HAP-1 (cell line): ENCODE results near the gene HNRNPF.
A peak's percentile ranks its signal among the peaks of the same experiment; 100 is the strongest.
"Not testable (repeated sequence)": the region's sequence is repeated elsewhere in the genome, so short reads cannot be mapped to it uniquely, and the experiment has no call there.

Experiments used
- DNase-seq, 2 experiments: peaks; one replicate each; pipeline ENCODE4 v3.0.0-alpha.2; 2016 to 2020; ENCODE audit warnings: low spot score in 2 of 2
- H3K27me3 ChIP-seq: fragments of 250-450 bp; sonication (Bioruptor Pico); 2 replicates; pipeline ENCODE4 v1.5.1; 2020; ENCODE audit warnings: low read depth, mild to moderate bottlenecking, moderate library complexity
- H3K36me3 ChIP-seq: fragments of 250-450 bp; sonication (Bioruptor Pico); replicated peaks from 2 replicates; pipeline ENCODE4 v1.5.1; 2020; ENCODE audit warnings: mild to moderate bottlenecking
- H3K4me1 ChIP-seq: fragments of 250-450 bp; sonication (Bioruptor Pico); 2 replicates; pipeline ENCODE4 v1.5.1; 2020; ENCODE audit warnings: mild to moderate bottlenecking
- H3K4me3 ChIP-seq: fragments of 250-450 bp; sonication (Bioruptor Pico); 2 replicates; pipeline ENCODE4 v1.5.1; 2020; ENCODE audit warnings: mild to moderate bottlenecking, moderate library complexity
- H3K9me3 ChIP-seq: fragments of 250-450 bp; sonication (Bioruptor Pico); 2 replicates; pipeline ENCODE4 v1.5.1; 2020; ENCODE audit warnings: mild to moderate bottlenecking, moderate library complexity
- in situ Hi-C: fragments of 300-500 bp; cut with MboI; formaldehyde crosslinking; loops from 3 replicates; pipeline ENCODE4 v1.14.3; 2020; ENCODE audit warnings: low sequenced_read_pairs, inconsistent platforms, mixed read lengths

HNRNPF gene

DNA sequence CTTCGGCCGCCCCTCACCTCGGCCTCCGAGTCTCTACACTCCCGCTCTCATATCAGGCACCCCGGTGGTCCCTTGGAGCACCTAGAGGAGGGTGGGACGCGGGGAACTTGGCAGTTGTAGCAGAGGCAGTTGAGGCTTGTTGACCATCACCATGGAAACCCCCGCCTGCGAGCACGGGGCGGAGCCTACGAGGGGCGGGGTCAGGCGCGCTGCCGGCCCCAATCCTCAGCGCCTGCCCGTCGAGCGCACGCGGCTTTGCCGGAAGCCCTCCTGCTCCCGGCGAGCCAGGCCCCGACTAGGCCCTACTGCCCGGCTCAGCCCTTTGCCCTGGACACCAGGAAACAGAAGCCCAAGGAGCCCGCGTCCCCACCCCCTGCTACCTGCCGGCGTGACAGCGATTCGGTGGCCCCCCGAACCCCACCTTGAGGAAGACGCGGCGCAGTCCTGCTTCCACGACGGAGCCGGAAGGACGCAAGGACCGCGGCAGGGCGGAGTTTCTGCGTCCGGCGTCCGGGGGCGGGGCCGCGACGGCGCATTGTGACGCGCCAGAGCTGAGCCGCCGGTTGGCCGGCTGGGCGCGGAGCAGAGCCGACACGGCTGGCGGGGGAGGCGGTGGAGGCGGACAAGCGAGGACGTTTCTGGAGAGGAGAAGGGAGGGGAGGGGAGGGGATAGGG, at the start of gene HNRNPF:
Gene HNRNPF, minus strand, starts transcription at position 477 of the 675 bp plus-strand sequence. CDS start 21,302 bp downstream, outside the sequence.
- DNase-seq = peak; percentile 91 to 95
- peaks cover 19% of the 10 kb centered on the region for H3K4me1 ChIP-seq
- peak within 1 kb of the TSS; percentile 77 for H3K4me3 ChIP-seq
- H3K36me3 ChIP-seq = peaks cover 10% of the 10 kb centered on the region
- no peaks in the 10 kb centered on the region for H3K9me3 ChIP-seq
- H3K27me3 ChIP-seq = no peaks in the 10 kb centered on the region
- in situ Hi-C loops = no loop called here

- Histone ChIP-seq H3K36me3 (no peaks in the 10 kb centered on the region), H3K4me3 (no peak overlapping the region), H3K4me1 (peaks cover 8% of the 10 kb centered on the region), H3K27me3 (no peaks in the 10 kb centered on the region), H3K9me3 (no peaks in the 10 kb centered on the region)
- no peak for DNase-seq
- in situ Hi-C loops = no loop called here
Observed at GRCh38 chr10:43458227-43458626, 49.2 kb upstream of the HNRNPF start.

- DNase-seq, H3K4me3 ChIP-seq, H3K27me3 ChIP-seq, in situ Hi-C loops, H3K4me1 ChIP-seq, H3K9me3 ChIP-seq, H3K36me3 ChIP-seq: not testable (repeated sequence)
Observed at GRCh38 chr10:43456561-43456960, 47.6 kb upstream of the HNRNPF start.

DNA sequence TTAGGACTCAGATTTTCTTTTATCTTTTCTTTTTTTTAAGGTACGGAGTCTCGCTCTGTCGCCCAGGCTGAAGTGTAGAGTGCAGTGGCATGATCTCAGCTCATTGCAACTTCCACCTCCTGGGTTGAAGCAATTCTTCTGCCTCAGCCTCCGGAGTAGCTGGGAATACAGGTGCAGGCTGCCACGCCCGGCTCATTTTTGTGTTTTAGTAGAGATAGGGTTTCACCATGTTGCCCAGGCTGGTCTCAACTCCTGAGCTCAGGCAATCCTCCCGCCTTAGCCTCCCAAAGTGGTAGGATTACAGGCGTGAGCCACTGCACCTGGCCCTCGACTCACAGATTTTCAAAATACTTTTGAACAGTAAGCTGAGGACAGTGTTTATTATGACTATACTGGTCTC, 45.0 kb upstream of the HNRNPF start:
- DNase-seq, H3K27me3 ChIP-seq, H3K4me3 ChIP-seq, H3K4me1 ChIP-seq, H3K9me3 ChIP-seq, H3K36me3 ChIP-seq, in situ Hi-C loops: not testable (repeated sequence)

DNA sequence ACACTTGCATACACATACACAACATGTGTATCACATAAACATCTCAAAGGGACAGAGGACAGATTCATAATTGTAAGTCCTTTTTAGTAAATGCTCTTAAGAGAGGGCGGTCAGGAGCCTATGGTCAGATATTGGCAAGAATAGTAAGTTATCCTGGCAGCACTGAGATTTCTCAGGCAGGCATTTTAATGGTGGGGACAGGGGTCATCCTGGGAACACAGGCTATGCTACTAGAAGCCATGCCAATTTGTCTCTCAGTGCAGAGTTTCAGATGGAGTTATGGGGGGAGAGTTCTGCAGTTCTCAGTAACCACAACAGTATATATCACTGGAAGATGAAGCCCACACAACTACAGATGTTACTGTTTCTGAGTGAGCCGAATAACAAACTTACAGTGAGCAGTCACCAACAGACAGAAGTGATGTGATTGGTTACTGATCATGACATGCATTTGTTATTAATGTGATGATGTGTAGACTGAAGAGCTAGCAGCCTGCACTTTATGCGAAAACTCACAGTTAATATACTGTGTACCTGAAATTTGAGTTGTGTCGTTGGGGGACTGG, 44.4 kb upstream of the HNRNPF start:
- no peak for DNase-seq
- Histone ChIP-seq H3K9me3 (no peaks in the 10 kb centered on the region), H3K36me3 (no peaks in the 10 kb centered on the region), H3K4me1 (peaks cover 7% of the 10 kb centered on the region), H3K27me3 (no peaks in the 10 kb centered on the region), H3K4me3 (no peak overlapping the region)
- in situ Hi-C loops = no loop called here

- in situ Hi-C loops = no loop called here
- H3K4me3 ChIP-seq = no peak overlapping the region
- H3K36me3 ChIP-seq = no peaks in the 10 kb centered on the region
- H3K27me3 ChIP-seq = no peaks in the 10 kb centered on the region
- peaks cover 5% of the 10 kb centered on the region; the same call in 1 of the 2 replicates for H3K4me1 ChIP-seq
- H3K9me3 ChIP-seq = peaks cover 2% of the 10 kb centered on the region
- DNase-seq = no peak
Observed at GRCh38 chr10:43452356-43452914, 43.4 kb upstream of the HNRNPF start.

DNA sequence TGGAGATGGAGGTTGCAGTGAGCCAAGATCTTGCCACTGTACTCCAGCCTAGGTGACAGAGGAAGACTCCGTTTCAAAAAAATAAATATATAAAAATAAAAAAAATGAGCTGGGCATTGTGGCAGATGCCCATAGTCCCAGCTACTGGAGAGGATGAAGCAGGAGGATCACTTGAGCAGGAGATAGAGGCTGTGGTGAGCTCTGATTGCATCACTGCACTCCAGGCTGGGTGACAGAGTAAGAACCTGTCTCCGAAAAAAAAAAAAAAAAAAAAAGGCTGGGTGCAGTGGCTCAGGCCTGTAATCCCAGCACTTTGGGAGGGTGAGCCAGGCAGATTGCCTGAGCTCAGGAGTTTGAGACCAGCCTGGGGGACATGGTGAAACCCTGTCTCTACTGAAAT, 39.8 kb upstream of the HNRNPF start:
- no peaks in the 10 kb centered on the region for H3K27me3 ChIP-seq
- in situ Hi-C loops = no loop called here
- H3K4me1 ChIP-seq = no peaks in the 10 kb centered on the region
- no peaks in the 10 kb centered on the region for H3K36me3 ChIP-seq
- H3K4me3 ChIP-seq = no peak overlapping the region
- no peak for DNase-seq
- peaks cover 5% of the 10 kb centered on the region for H3K9me3 ChIP-seq

- H3K9me3 ChIP-seq, H3K4me3 ChIP-seq, H3K27me3 ChIP-seq, H3K4me1 ChIP-seq, in situ Hi-C loops, H3K36me3 ChIP-seq: not testable (repeated sequence)
- peak in 1 of 2 experiments; percentile 38 for DNase-seq
Observed at GRCh38 chr10:43446219-43447017, 37.4 kb upstream of the HNRNPF start.

DNA sequence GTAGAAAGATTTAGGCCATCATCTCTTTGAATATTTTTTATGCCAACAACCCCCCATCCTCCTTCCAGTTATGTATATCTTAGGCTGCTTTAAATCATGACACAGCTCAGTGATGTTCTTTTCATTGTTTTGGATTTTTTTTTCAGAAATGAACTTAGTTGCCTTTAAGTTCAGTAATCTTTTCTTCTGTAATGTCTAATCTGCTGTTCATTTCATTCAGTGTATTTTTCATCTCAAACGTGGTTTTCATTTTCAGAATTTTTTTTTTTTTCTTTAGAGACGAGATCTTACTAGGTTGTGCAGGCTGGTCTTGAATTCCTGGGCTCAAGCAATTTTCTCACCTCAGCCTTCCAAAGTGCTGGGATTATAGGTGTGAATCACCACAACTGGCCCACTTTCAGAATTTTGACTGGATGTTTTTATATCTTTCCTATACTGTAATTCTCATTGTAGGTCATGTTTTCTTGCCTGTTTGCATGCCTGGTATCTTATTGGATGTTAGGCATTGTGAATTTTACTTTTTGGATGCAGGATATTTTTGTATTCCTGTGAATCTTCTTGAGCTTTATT, 36.0 kb upstream of the HNRNPF start:
- H3K9me3 ChIP-seq = peaks cover 5% of the 10 kb centered on the region
- H3K4me3 ChIP-seq = no peak overlapping the region
- H3K27me3 ChIP-seq = no peaks in the 10 kb centered on the region
- DNase-seq = no peak
- no peaks in the 10 kb centered on the region for H3K4me1 ChIP-seq
- in situ Hi-C loops = no loop called here
- H3K36me3 ChIP-seq = no peaks in the 10 kb centered on the region

DNA sequence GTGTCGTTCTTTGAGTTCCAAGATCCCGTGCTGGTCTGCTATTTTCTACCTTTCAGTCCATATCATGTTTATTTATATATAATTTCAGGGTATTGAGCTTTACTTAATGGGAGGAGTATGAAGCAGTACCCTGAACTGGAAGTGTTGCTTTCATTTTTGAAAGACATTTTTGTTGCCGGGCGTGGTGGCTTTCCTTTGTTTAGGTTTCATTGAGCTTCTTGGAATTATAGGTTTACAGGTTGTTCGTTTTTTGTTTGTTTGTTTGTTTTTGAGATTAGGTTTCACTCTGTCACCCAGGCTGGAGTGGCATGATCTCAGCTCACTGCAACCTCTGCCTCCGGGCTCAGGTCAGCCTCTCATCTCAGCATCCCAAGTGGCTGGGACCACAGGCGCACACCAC, 35.3 kb upstream of the HNRNPF start:
- Histone ChIP-seq H3K4me1 (no peaks in the 10 kb centered on the region), H3K9me3 (peaks cover 5% of the 10 kb centered on the region), H3K4me3 (no peak overlapping the region), H3K27me3 (no peaks in the 10 kb centered on the region), H3K36me3 (no peaks in the 10 kb centered on the region)
- DNase-seq = no peak
- in situ Hi-C loops = no loop called here

GRCh38 chr10:43440463-43441134, 31.6 kb upstream of the HNRNPF start:
- no peaks in the 10 kb centered on the region for H3K27me3 ChIP-seq
- H3K4me1 ChIP-seq = peaks cover 4% of the 10 kb centered on the region
- H3K4me3 ChIP-seq = no peak overlapping the region
- in situ Hi-C loops = no loop called here
- no peak for DNase-seq
- H3K9me3 ChIP-seq = no peaks in the 10 kb centered on the region
- no peaks in the 10 kb centered on the region for H3K36me3 ChIP-seq

DNA sequence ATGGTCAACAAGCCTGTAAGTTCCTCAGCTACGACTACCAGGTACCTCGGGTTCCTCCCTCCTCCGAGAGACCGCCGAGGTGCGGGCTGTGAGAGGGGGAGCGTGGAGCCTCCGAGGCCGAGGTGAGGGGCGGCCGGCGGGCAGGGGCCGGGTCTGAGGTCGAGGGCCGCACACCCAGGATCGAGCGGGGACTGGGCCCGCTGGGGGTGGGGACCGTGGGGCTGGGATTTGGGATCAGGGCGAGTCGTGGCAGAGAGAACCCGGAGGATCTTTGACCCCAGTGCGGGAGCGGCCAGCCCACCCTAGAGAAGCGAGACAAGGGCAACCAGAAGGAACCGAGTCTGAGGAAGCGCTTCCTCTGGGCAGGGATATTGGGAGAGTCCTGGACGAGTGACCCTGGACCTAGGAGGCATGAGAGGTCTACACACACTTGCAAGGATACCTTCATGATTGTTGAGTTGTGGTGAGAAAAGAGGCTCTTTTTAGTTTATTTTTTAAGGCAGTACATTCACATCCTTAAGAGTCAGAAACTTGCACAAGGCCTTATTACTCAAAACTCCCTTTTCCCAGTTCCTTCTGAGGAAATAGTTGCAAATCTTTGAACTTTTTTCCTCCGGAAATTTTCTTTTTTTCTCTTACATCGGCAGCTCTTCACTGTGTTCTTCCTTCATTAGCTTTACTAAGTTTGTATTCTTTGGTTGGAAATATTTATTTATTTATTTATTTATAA, 28.3 kb upstream of the HNRNPF start:
- H3K36me3 ChIP-seq = no peaks in the 10 kb centered on the region
- no peaks in the 10 kb centered on the region for H3K9me3 ChIP-seq
- H3K27me3 ChIP-seq = no peaks in the 10 kb centered on the region
- peaks cover 4% of the 10 kb centered on the region for H3K4me1 ChIP-seq
- H3K4me3 ChIP-seq = peak overlapping the region; percentile 84
- in situ Hi-C loops = no loop called here
- no peak for DNase-seq
